Activated CD8-positive, alpha-beta T cell treated with anti-CD3 and anti-CD28 coated beads, Interleukin-2, amount 10 ng/mL, durations not matched to agents 7 days and 5 days (primary cell): ENCODE measurements around the gene RPS27L. TPM values are rescaled to one million over a fixed set of nuclear protein-coding genes. Genes with fewer than 3 reads are reported as not detected.

Source experiments
- ATAC-seq: fragments of 150-1000 bp; cut with Tn5 transposase; one replicate; pipeline ENCODE4 v1.10.0; 2021; ENCODE audit warnings: moderate library complexity
- CTCF ChIA-PET: fragments of 350-600 bp; sonication (Branson Sonifier 250); formaldehyde crosslinking; loops from one replicate; lab custom pipeline; 2021; ENCODE audit warnings: antibody characterized with exemption; lab: Charles Lee
- POLR2A ChIA-PET: fragments of 350-600 bp; sonication (Branson Sonifier 250); formaldehyde crosslinking; loops from one replicate; lab custom pipeline; 2021; ENCODE audit warnings: antibody characterized with exemption; lab: Charles Lee
- DNase-seq: peaks from one replicate; pipeline ENCODE4 v3.0.0-alpha.2; 2020
- H3K27ac Mint-ChIP-seq: one replicate; pipeline ENCODE4 v1.8.0; 2021; ENCODE audit warnings: mild to moderate bottlenecking, mixed read lengths
- H3K27me3 Mint-ChIP-seq: one replicate; pipeline ENCODE4 v1.8.0; 2021; ENCODE audit warnings: low read depth, mixed read lengths
- H3K36me3 Mint-ChIP-seq: one replicate; pipeline ENCODE4 v1.8.0; 2021; ENCODE audit warnings: low read depth, mixed read lengths
- H3K4me1 Mint-ChIP-seq: one replicate; pipeline ENCODE4 v1.8.0; 2021; ENCODE audit warnings: low read depth, mixed read lengths
- H3K4me3 Mint-ChIP-seq: one replicate; pipeline ENCODE4 v1.8.0; 2021; ENCODE audit warnings: mild to moderate bottlenecking, mixed read lengths
- H3K9me3 Mint-ChIP-seq: one replicate; pipeline ENCODE4 v1.8.0; 2022; ENCODE audit warnings: mixed read lengths; ENCODE audit not compliant: insufficient read depth
- total RNA-seq, 2 experiments: library from RNA; stranded (reverse); gene quantifications; one replicate each; pipeline ENCODE4 v1.2.3, GENCODE V29; 2021

The RPS27L gene
- 100 to 1,000 TPM; 235 to 238 TPM for total RNA-seq

DNA sequence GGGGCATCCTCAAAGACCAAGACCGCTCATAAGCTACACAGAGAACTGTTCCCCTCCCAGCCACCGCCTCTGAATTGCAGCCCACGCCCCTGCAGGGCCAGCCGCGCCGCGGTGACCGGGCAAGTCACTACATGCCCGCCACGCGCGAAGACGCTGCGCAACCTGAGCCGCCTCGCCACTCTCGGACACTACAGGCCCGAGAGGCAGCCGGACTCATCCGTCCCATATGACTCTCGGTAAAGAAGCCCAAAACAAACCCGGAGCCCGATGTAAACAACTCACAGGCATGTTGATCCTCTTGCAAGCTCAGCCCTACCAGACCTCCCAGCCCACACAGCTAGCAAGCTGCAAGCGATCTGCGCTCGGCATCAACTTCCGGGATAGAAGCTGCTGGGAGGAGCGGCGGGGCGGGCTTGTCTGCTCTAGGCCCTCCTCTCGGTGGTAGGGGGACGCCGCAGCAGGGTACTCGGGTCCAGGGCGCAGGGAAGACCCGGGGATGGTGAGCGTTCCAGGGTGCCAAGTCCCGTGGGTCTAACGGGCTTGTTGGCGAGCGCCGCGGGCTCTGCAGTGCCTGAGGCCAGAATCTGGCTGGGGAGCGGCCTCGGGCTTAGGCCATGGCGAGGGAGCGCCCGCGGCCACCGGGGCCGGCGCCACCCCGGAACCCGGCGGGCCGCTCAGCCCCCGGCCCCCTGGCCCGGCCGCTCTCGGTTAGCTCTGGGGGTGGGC lies at the start of gene RPS27L:
RPS27L (minus strand) TSS at position 360 of the 726 bp plus-strand sequence; CDS start at position 288, 72 bp downstream.
- peaks cover 34% of the 10 kb centered on the region for H3K36me3 Mint-ChIP-seq
- no peaks in the 10 kb centered on the region for H3K9me3 Mint-ChIP-seq
- no peaks in the 10 kb centered on the region for H3K27me3 Mint-ChIP-seq
- CTCF ChIA-PET: interaction anchor here (0.8 to 2.7 kb wide), 4 partner anchors 9 to 108 kb away, joined by 3 to 11 read pairs (median 4); no protein-coding TSS in a partner anchor
- H3K27ac Mint-ChIP-seq: peak within 1 kb of the TSS; percentile 94
- POLR2A ChIA-PET: interaction anchor here (0.6 to 2.7 kb wide), 24 partner anchors 9 to 937 kb away, joined by 3 to 45 read pairs (median 4); partner anchors contain the start of genes APH1B, CIAO2A and RAB8B
- peaks cover 27% of the 10 kb centered on the region for H3K4me1 Mint-ChIP-seq
- ATAC-seq (peak; percentile 98), DNase-seq (peak; percentile 94)
- peak within 1 kb of the TSS; percentile 97 for H3K4me3 Mint-ChIP-seq

DNA sequence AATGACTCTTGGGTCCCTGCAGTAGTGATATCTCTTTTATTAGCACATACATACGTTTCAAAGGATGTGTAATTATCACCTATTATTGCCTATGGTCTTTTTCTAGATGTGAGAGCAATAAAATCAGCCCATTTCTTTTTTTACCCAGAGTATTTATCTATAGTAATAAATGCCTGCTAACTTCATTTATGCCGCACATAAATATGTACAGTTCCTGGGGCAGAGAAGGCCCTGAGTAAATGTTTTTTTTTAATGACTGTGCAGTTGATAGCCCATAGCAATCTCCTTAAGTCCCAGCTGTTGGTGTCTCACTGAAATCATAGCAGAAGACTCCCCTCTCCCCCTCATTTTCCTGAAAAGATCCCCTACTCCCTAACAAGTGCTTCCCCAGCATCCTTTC lies 48.8 kb upstream of the RPS27L start:
- ATAC-seq: no peak
- no peaks in the 10 kb centered on the region for H3K27me3 Mint-ChIP-seq
- no peak overlapping the region for H3K4me3 Mint-ChIP-seq
- no peak overlapping the region for H3K27ac Mint-ChIP-seq
- peaks cover 83% of the 10 kb centered on the region for H3K4me1 Mint-ChIP-seq
- H3K9me3 Mint-ChIP-seq: no peaks in the 10 kb centered on the region
- peaks cover 42% of the 10 kb centered on the region for H3K36me3 Mint-ChIP-seq
- POLR2A ChIA-PET: interaction anchor here (1.6 to 5.4 kb wide), 2 partner anchors 10 to 14 kb away, joined by 9 to 35 read pairs; no protein-coding TSS in a partner anchor
- no peak for DNase-seq
- CTCF ChIA-PET: interaction anchor here (4.8 kb wide), 1 partner anchor 13 kb away, joined by 50 read pairs; no protein-coding TSS in a partner anchor

DNA sequence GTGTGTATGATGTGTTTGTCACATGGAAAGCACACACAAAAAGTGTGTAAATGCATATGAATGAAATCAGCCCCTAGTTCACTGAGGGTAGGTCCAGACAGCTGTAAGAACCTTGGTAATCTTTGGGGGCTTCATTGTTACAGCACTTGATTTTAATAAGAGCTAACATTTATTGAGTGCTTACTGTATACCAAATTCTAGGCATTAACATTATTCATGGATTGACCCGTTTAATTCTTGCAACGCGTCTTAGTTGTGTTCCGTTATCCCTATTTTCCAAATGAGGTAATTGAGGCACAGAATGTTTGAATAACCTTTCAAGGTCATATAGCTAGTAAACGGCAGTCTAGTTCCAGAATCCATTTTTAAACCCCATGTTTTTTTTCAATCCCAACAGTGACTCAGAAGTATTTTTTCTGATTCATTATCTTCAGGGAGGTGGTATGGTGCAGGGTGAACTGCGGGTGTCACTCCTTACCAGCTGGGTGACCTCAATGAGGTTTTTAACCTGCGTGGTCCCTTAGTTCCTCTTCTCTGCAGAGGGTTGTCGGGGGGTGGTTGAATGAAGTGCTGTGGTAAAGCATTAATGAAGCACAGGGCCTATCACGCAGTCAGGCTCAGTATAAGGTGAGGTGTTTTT lies 46.3 kb upstream of the RPS27L start:
- peak; percentile 73 for DNase-seq
- CTCF ChIA-PET: interaction anchor here (0.8 to 4.8 kb wide), 10 partner anchors 7 to 341 kb away, joined by 3 to 50 read pairs (median 4); no protein-coding TSS in a partner anchor
- no peaks in the 10 kb centered on the region for H3K9me3 Mint-ChIP-seq
- no peaks in the 10 kb centered on the region for H3K27me3 Mint-ChIP-seq
- peak; percentile 79 for ATAC-seq
- peak overlapping the region; percentile 61 for H3K27ac Mint-ChIP-seq
- peaks cover 57% of the 10 kb centered on the region for H3K36me3 Mint-ChIP-seq
- POLR2A ChIA-PET: interaction anchor here (0.9 to 5.4 kb wide), 6 partner anchors 9 to 397 kb away, joined by 3 to 35 read pairs (median 4); partner anchors contain the start of genes RAB8B and RPS27L
- H3K4me3 Mint-ChIP-seq: peak overlapping the region; percentile 12
- H3K4me1 Mint-ChIP-seq: peaks cover 86% of the 10 kb centered on the region

DNA sequence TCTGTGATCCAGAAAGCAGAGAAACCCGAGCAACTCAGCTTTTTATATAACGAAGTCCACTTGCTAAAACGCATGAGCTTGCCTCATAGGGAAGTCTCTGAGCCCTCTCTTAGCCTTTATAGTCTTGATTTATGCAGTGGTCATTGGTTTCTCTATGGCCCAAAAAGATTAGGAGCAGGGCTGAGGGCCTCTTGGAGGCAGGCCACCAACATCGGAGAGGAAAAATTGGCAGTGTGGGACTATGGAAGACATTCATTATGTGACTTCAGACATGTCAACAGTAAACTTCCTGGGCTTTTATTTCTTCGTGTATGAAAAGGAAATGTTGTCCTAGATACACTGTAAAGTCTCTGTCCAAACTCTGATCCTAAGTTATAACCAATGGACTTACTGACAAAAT lies 45.6 kb upstream of the RPS27L start:
- Mint-ChIP-seq H3K27ac (no peak overlapping the region), H3K27me3 (no peaks in the 10 kb centered on the region), H3K36me3 (peaks cover 57% of the 10 kb centered on the region), H3K9me3 (no peaks in the 10 kb centered on the region), H3K4me3 (no peak overlapping the region), H3K4me1 (peaks cover 86% of the 10 kb centered on the region)
- DNase-seq (no peak), ATAC-seq (no peak)
- POLR2A ChIA-PET: interaction anchor here (0.9 to 5.4 kb wide), 6 partner anchors 9 to 397 kb away, joined by 3 to 35 read pairs (median 4); partner anchors contain the start of genes RAB8B and RPS27L
- CTCF ChIA-PET: interaction anchor here (0.7 to 4.8 kb wide), 9 partner anchors 8 to 234 kb away, joined by 3 to 50 read pairs (median 5); no protein-coding TSS in a partner anchor

DNA sequence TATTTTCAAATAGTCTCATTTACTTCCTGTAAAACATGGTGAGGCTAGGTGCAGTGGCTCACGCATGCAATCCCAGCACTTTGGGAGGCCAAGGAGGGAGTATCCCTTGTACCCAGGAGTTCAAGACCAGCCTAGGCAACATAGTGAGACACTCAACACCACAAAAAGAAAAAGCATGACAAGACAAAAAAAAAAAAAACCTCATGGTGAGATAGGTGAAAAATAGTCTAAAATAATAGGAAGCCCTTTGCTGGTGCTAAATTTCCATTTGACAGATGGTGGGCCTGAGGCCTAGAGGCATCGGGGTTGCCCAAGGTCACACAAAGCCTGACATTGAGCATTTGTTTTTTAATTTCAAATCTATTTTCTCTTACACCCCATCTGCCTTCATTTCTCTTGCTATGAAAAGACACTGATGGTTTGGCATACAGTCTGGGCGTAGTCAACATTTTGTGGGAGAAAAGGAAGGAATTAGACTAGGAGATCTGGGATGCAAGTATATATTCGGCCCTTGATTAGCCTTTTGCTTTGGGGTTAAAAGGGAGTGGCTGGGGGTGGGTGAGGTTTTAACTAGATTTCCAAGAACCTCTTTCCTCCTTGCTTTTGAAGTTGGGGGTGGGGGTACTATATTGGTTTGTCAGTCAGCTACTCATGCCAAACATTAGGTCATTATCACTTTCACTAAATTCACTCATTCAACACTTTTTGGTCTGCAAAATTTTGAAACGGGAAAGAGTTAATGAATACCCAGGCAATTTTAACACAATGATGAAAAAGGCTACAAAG lies 43.4 kb upstream of the RPS27L start:
- Mint-ChIP-seq H3K36me3 (peaks cover 58% of the 10 kb centered on the region), H3K27me3 (no peaks in the 10 kb centered on the region), H3K27ac (peak overlapping the region; percentile 76), H3K4me1 (peaks cover 89% of the 10 kb centered on the region), H3K4me3 (peak overlapping the region; percentile 51), H3K9me3 (no peaks in the 10 kb centered on the region)
- DNase-seq (no peak), ATAC-seq (no peak)
- ChIA-PET POLR2A (interaction anchor here (0.7 to 5.4 kb wide), 2 partner anchors 9 to 10 kb away, joined by 3 to 35 read pairs; no protein-coding TSS in a partner anchor), CTCF (interaction anchor here (1.0 to 1.3 kb wide), 2 partner anchors 10 to 32 kb away, joined by 3 to 5 read pairs; no protein-coding TSS in a partner anchor)

- H3K27me3 Mint-ChIP-seq: no peaks in the 10 kb centered on the region
- H3K4me3 Mint-ChIP-seq: no peak overlapping the region
- ATAC-seq (no peak), DNase-seq (no peak)
- peaks cover 72% of the 10 kb centered on the region for H3K36me3 Mint-ChIP-seq
- peak overlapping the region; percentile 1 for H3K27ac Mint-ChIP-seq
- H3K9me3 Mint-ChIP-seq: no peaks in the 10 kb centered on the region
- POLR2A ChIA-PET: interaction anchor here (0.6 to 1.6 kb wide), 3 partner anchors 13 to 41 kb away, joined by 3 to 5 read pairs (median 5); partner anchors contain the start of gene RPS27L
- CTCF ChIA-PET: interaction anchor here (0.7 to 8.7 kb wide), 6 partner anchors 10 to 77 kb away, joined by 3 to 98 read pairs (median 3); no protein-coding TSS in a partner anchor
- H3K4me1 Mint-ChIP-seq: peaks cover 92% of the 10 kb centered on the region
Measured at GRCh38 chr15:63198371-63199250, 41.3 kb upstream of the RPS27L start.

DNA sequence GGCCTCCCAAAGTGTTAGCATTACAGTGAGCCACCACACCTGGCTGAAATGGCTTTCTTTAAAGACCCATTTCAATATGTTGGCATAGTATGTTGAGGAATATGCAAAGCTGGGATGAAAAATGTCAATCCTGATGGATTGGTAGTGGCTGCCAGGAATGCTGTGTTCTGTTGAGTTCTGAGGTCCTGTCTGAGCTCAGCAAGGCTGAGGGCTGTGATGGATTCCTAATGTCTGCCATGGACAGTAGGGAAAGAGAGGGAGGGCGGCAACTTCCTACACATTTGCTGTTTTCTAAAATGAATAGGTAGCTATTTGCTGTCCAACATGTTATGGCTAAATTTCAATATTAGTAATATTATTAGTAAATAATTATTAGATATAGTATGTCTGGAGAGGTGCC lies 40.3 kb upstream of the RPS27L start:
- DNase-seq (no peak), ATAC-seq (no peak)
- ChIA-PET POLR2A (interaction anchor here (1.6 kb wide), 2 partner anchors 14 to 40 kb away, joined by 5 read pairs; partner anchors contain the start of gene RPS27L), CTCF (interaction anchor here (0.7 to 8.7 kb wide), 7 partner anchors 8 to 78 kb away, joined by 3 to 98 read pairs (median 3); no protein-coding TSS in a partner anchor)
- Mint-ChIP-seq H3K4me3 (no peak overlapping the region), H3K27ac (peak overlapping the region; percentile 61), H3K36me3 (peaks cover 75% of the 10 kb centered on the region), H3K27me3 (no peaks in the 10 kb centered on the region), H3K4me1 (peaks cover 91% of the 10 kb centered on the region), H3K9me3 (no peaks in the 10 kb centered on the region)

DNA sequence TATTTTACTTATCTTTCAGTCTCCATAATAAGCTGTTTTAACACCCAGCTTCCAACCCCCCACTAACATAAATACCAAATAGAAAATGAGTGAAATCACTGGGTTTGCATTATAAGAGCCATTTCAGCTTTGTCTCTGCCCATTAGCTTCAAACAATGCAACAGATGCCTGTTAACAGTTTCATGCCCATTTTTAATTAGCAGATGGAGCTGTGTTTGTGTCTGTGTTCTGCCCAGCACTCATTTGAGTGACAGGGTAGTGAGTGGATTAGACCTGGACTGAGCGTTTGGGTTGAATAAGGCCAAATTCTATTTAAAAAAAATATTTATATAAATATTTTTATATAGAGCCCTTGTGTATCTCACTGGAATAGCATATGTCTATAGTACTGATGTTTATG lies 39.6 kb upstream of the RPS27L start:
- CTCF ChIA-PET: interaction anchor here (1.0 to 8.7 kb wide), 7 partner anchors 9 to 92 kb away, joined by 3 to 98 read pairs (median 4); no protein-coding TSS in a partner anchor
- H3K4me3 Mint-ChIP-seq: no peak overlapping the region
- H3K9me3 Mint-ChIP-seq: no peaks in the 10 kb centered on the region
- ATAC-seq (no peak), DNase-seq (no peak)
- H3K36me3 Mint-ChIP-seq: peaks cover 74% of the 10 kb centered on the region
- H3K4me1 Mint-ChIP-seq: peaks cover 93% of the 10 kb centered on the region
- H3K27me3 Mint-ChIP-seq: no peaks in the 10 kb centered on the region
- POLR2A ChIA-PET: interaction anchor here (0.5 to 2.0 kb wide), 4 partner anchors 8 to 350 kb away, joined by 3 to 9 read pairs (median 5); partner anchors contain the start of gene RPS27L
- H3K27ac Mint-ChIP-seq: no peak overlapping the region

GRCh38 chr15:63195569-63196015 lies 38.3 kb upstream of the RPS27L start:
- peak overlapping the region; percentile 85 for H3K27ac Mint-ChIP-seq
- peaks cover 90% of the 10 kb centered on the region for H3K4me1 Mint-ChIP-seq
- no peak for DNase-seq
- ChIA-PET CTCF (interaction anchor here (0.9 to 8.7 kb wide), 12 partner anchors 8 to 292 kb away, joined by 3 to 98 read pairs (median 5); no protein-coding TSS in a partner anchor), POLR2A (interaction anchor here (0.6 to 6.0 kb wide), 7 partner anchors 10 to 846 kb away, joined by 3 to 45 read pairs (median 5); partner anchors contain the start of gene RPS27L)
- peak overlapping the region; percentile 51 for H3K4me3 Mint-ChIP-seq
- no peaks in the 10 kb centered on the region for H3K27me3 Mint-ChIP-seq
- no peaks in the 10 kb centered on the region for H3K9me3 Mint-ChIP-seq
- peaks cover 71% of the 10 kb centered on the region for H3K36me3 Mint-ChIP-seq
- ATAC-seq: no peak
